Muscle of leg (tissue), 11 donors: ENCODE results near the gene ASS1. TPM values are rescaled to one million over a fixed set of nuclear protein-coding genes. Genes with fewer than 3 reads are reported as not detected.
A peak's percentile ranks its signal among the peaks of the same experiment; 100 is the strongest.

ENCODE experiments used
- DNase-seq: peaks from one replicate; pipeline ENCODE4 v3.0.0; 2013
- H3K27ac ChIP-seq: one replicate; pipeline ENCODE4 v1.5.1; 2013; ENCODE audit warnings: mild to moderate bottlenecking, low read length, control low read depth
- H3K27me3 ChIP-seq: one replicate; pipeline ENCODE4 v1.6.1; 2013; ENCODE audit warnings: low read length; ENCODE audit not compliant: control insufficient read depth, insufficient read depth
- H3K36me3 ChIP-seq: one replicate; pipeline ENCODE4 v1.6.1; 2013; ENCODE audit warnings: low read length; ENCODE audit not compliant: control insufficient read depth, insufficient read depth
- H3K4me1 ChIP-seq: one replicate; pipeline ENCODE4 v1.6.1; 2013; ENCODE audit warnings: low read length; ENCODE audit not compliant: control insufficient read depth, insufficient read depth
- H3K4me3 ChIP-seq: one replicate; pipeline ENCODE4 v1.5.1; 2013; ENCODE audit warnings: low read length, control low read depth
- H3K9me3 ChIP-seq: replicated peaks from 2 replicates; pipeline ENCODE4 v1.6.1; 2013; ENCODE audit warnings: low read depth, low read length; ENCODE audit not compliant: control insufficient read depth
- WGBS: methylation state at CpG from one replicate; pipeline ENCODE4 v1.1.5; 2013; ENCODE audit warnings: missing lambda C conversion rate; ENCODE audit not compliant: insufficient coverage; 5-methylcytosine and 5-hydroxymethylcytosine counted together
- polyA plus RNA-seq, 8 donors: library from polyadenylated mRNA; unstranded; fragments of 120-200 nt; gene quantifications; one replicate each; pipeline versions ENCODE4 v1.2.1 to v1.2.3, GENCODE V29; 2013; ENCODE audit warnings: inconsistent platforms in 1 of 8, low replicate concordance in 1 of 8; ENCODE audit not compliant: insufficient read length in 8 of 8, insufficient read depth in 1 of 8
- total RNA-seq: library from RNA; stranded (reverse); fragments of 120-200 nt; gene quantifications from one replicate; pipeline ENCODE4 v1.2.4, GENCODE V29; 2013

The ASS1 gene
- total and polyA plus RNA-seq, 9 donors, result 36.4 to 72.7 (median 52.9) TPM

- H3K9me3 ChIP-seq, result peaks cover 10% of the 10 kb centered on the region
- no peak for DNase-seq
- peaks cover 35% of the 10 kb centered on the region for H3K27me3 ChIP-seq
- H3K4me1 ChIP-seq, result peaks cover 36% of the 10 kb centered on the region
- 98% methylated on average over 5 of the region's 9 CpGs for WGBS
- H3K27ac ChIP-seq, result no peak overlapping the region
- no peak overlapping the region for H3K4me3 ChIP-seq
- H3K36me3 ChIP-seq, result no peaks in the 10 kb centered on the region
Measured at GRCh38 chr9:130442746-130443455, 1.9 kb upstream of the ASS1 start.

GRCh38 chr9:130443456-130443801 is 1.3 kb upstream of the ASS1 start:
- H3K27ac ChIP-seq, result no peak overlapping the region
- WGBS, result 82% methylated on average over 3 of the region's 6 CpGs

GRCh38 chr9:130443840-130444492 is 795 bp upstream of the ASS1 start:
- H3K27ac ChIP-seq, result no peak overlapping the region
- H3K9me3 ChIP-seq, result peaks cover 10% of the 10 kb centered on the region
- H3K4me1 ChIP-seq, result peaks cover 39% of the 10 kb centered on the region
- peaks cover 34% of the 10 kb centered on the region for H3K27me3 ChIP-seq
- 34% methylated on average over 9 of the region's 14 CpGs for WGBS
- peak; percentile 38 for DNase-seq
- H3K36me3 ChIP-seq, result no peaks in the 10 kb centered on the region
- H3K4me3 ChIP-seq, result no peak overlapping the region

More at GRCh38 chr9:130443456-130443801, 1.3 kb upstream of the ASS1 start:
- H3K9me3 ChIP-seq, result peaks cover 10% of the 10 kb centered on the region
- H3K27me3 ChIP-seq, result peaks cover 34% of the 10 kb centered on the region
- no peak for DNase-seq
- no peak overlapping the region for H3K4me3 ChIP-seq
- H3K4me1 ChIP-seq, result peaks cover 39% of the 10 kb centered on the region
- no peaks in the 10 kb centered on the region for H3K36me3 ChIP-seq

GRCh38 chr9:130445268-130445983 is 665 bp downstream of the ASS1 start:
- Histone ChIP-seq H3K27ac (peak overlapping the region; percentile 70), H3K36me3 (no peaks in the 10 kb centered on the region), H3K9me3 (peaks cover 10% of the 10 kb centered on the region), H3K4me1 (peaks cover 44% of the 10 kb centered on the region), H3K4me3 (peak overlapping the region; percentile 63), H3K27me3 (peaks cover 37% of the 10 kb centered on the region)
- DNase-seq, result peak; percentile 49
- WGBS, result 5% methylated on average over 21 of the region's 30 CpGs

- Histone ChIP-seq H3K4me3 (peak overlapping the region; percentile 63), H3K36me3 (no peaks in the 10 kb centered on the region), H3K9me3 (peaks cover 4% of the 10 kb centered on the region), H3K4me1 (peaks cover 53% of the 10 kb centered on the region), H3K27me3 (peaks cover 42% of the 10 kb centered on the region), H3K27ac (peak overlapping the region; percentile 70)
- DNase-seq, result peak; percentile 93
- 15% methylated on average over 13 of the region's 16 CpGs for WGBS
Measured at GRCh38 chr9:130446101-130446861, 1.5 kb downstream of the ASS1 start.

- no peak for DNase-seq
- 65% methylated on average over 9 of the region's 12 CpGs for WGBS
- H3K9me3 ChIP-seq, result no peaks in the 10 kb centered on the region
- no peak overlapping the region for H3K4me3 ChIP-seq
- peaks cover 42% of the 10 kb centered on the region for H3K27me3 ChIP-seq
- H3K4me1 ChIP-seq, result peaks cover 63% of the 10 kb centered on the region
- H3K36me3 ChIP-seq, result no peaks in the 10 kb centered on the region
- no peak overlapping the region for H3K27ac ChIP-seq
Measured at GRCh38 chr9:130447193-130447816, 2.5 kb downstream of the ASS1 start.

- no peak overlapping the region for H3K4me3 ChIP-seq
- H3K27ac ChIP-seq, result no peak overlapping the region
- WGBS, result 42% methylated on average over 7 of the region's 12 CpGs
- DNase-seq, result no peak
- no peaks in the 10 kb centered on the region for H3K9me3 ChIP-seq
- H3K27me3 ChIP-seq, result peaks cover 38% of the 10 kb centered on the region
- no peaks in the 10 kb centered on the region for H3K36me3 ChIP-seq
- peaks cover 63% of the 10 kb centered on the region for H3K4me1 ChIP-seq
Measured at GRCh38 chr9:130448035-130448624, 3.4 kb downstream of the ASS1 start.

- Histone ChIP-seq H3K27me3 (peaks cover 30% of the 10 kb centered on the region), H3K4me1 (peaks cover 72% of the 10 kb centered on the region), H3K27ac (no peak overlapping the region), H3K4me3 (no peak overlapping the region), H3K9me3 (no peaks in the 10 kb centered on the region), H3K36me3 (no peaks in the 10 kb centered on the region)
- DNase-seq, result no peak
- 92% methylated on average over 5 of the region's 10 CpGs for WGBS
Measured at GRCh38 chr9:130448771-130449603, 4.2 kb downstream of the ASS1 start.
